Activated naive CD8-positive, alpha-beta T cell treated with anti-CD3 and anti-CD28 coated beads, Interleukin-2, amount 50 U/mL, for 16 hours (primary cell): ENCODE measurements around the gene L1TD1.
"Not testable (repeated sequence)": the region's sequence is repeated elsewhere in the genome, so short reads cannot be mapped to it uniquely, and the experiment has no call there.

ENCODE experiments used
- DNase-seq: peaks from one replicate; pipeline ENCODE4 v3.0.0-alpha.2; 2020; ENCODE audit warnings: low read depth, low spot score

L1TD1 gene

DNA sequence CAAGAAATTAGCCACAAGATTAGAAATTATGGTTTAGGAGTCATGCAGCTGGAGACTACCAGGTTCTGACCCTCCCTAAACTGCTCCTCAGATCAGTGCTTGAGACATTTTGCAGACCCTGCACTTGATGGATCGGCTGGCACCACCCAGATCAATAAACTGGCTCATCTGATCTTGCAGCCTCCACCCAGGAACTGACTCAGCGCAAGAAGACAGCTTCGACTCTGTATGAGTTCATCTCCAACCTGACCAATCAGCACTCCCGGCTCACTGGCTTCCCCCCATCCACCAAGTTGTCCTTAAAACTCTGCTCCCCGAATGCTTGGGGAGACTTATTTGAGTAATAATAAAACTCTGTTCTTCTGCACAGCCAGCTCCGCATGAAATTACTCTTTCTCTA is 40.0 kb downstream of the L1TD1 start:
- no peak for DNase-seq

DNA sequence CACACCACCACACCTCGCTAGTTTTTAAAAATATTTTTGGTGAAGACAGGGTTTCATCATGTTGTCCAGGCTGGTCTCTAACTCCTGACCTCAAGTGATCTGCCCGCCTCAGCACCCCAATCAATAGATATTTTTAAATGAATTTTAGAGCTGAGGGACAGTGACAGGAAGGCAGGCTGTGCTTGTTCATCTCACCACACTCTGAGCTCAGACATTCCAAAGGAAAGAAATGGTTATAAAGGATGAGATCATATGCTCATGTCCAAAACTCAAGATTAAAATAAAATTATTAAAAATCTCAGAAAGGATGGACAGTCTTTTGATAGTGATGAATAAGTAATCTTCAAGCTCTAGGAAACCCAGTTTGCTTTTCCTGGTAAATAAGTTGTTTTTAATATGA is 40.9 kb downstream of the L1TD1 start:
- no peak for DNase-seq

DNA sequence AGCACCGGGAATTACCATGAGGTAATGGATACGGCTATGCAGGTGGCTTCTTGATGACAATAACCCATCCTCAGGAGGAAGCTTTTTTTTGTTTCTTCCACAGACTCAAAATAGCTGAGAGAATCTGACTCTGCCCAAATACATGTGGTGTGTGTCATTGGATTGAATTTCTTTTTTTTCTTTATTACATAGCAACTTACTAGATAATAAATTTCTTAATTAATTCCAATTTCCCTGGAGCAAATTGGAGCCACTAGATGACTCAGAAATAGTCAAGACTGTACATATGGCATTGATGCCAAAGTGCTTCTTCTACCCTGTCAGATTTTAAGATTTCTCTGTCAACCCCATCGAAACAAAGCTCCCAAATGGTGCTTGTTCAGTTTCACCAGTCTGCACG is 42.7 kb downstream of the L1TD1 start:
- no peak for DNase-seq

DNA sequence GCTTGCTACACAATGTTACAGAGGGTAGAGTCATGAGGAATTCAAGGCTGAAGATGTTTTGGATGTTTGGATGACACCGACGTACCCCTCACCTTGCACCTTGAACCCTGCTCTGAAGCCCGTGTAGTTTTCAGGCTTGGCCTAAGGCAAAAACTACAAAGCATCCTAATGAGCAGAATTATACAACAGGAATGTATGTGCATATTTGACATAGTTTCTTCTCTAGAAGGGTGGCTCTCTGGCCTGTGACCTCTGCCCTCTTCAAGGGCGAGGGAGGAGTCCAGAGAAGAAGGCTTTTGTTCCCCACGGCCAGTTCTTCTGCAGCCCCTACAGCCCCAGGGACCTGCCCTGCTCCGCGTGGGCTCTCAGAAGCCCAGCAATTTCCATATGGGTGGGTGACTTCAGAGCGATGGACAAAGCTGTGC is 43.3 kb downstream of the L1TD1 start:
- no peak for DNase-seq

DNA sequence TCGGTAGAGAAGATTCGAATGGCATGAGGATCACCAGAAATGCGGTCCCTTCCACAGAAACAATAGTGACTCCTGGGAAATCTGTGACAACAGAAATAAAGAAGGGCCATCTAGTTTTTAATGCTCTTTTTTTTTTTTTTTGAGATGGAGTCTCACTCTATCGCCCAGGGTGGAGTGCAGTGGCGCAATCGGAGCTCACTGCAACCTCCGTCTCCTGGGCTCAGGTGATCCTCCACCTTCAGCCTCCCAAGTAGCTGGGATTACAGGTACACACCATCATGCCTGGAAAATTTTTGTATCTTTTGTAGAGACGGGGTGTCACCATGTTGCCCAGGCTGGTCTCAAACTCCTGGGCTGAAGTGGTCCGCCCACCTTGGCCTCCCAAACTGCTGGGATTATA is 43.9 kb downstream of the L1TD1 start:
- DNase-seq, result no peak

DNA sequence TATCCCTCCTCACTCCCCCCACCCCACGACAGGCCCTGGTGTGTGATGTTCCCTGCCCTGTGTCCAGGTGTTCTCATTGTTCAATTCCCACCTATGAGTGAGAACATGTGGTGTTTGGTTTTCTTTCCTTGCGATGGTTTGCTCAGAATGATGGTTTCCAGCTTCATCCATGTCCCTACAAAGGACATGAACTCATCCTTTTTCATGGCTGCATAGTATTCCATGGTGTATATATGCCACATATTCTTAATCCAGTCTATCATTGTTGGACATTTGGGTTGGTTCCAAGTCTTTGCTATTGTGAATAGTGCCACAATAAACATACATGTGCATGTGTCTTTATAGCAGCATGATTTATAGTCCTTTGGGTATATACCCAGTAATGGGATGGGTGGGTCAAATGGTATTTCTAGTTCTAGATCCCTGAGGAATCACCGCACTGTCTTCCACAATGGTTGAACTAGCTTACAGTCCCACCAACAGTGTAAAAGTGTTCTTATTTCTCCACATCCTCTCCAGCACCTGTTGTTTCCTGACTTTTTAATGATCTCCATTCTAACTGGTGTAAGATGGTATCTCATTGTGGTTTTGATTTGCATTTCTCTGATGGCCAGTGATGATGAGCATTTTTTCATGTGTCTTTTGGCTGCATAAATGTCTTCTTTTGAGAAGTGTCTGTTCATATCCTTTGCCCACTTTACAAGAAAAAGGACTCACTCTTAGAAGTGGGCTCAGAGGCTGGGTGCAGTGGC is 45.2 kb downstream of the L1TD1 start:
- DNase-seq, result not testable (repeated sequence)

DNA sequence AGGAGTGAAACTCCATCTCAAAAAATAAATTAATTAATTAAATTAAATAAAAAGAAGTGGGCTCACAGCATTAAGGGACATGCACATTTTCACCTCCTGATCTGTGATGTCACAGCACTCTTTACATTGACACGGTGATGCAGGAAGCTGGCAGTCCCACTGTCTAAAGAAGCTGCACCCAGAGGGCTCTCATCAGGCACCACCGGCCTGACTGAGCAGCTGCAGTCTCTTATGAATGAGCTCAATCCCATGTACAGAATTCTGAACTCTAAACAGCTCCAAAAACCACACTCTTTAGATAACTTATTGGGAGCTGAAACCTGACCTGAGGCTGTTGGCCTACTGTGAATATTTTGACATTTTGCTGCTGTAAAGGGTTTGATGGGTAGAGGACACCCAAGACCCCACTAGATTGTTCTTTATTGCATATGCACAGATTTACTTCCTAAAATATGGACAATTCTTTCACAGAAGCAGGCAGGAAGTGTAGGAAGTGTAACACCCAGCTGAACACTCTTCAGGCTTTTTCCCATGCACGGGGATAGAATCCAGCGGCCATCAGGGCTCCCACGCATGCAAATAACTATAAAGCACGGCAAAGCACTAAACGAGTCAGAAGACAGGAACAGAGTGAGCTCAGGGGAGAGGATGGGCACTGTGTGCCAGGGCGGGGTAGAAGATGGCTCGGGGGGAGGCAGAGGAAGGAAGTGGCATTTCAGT is 46.2 kb downstream of the L1TD1 start:
- no peak for DNase-seq

DNA sequence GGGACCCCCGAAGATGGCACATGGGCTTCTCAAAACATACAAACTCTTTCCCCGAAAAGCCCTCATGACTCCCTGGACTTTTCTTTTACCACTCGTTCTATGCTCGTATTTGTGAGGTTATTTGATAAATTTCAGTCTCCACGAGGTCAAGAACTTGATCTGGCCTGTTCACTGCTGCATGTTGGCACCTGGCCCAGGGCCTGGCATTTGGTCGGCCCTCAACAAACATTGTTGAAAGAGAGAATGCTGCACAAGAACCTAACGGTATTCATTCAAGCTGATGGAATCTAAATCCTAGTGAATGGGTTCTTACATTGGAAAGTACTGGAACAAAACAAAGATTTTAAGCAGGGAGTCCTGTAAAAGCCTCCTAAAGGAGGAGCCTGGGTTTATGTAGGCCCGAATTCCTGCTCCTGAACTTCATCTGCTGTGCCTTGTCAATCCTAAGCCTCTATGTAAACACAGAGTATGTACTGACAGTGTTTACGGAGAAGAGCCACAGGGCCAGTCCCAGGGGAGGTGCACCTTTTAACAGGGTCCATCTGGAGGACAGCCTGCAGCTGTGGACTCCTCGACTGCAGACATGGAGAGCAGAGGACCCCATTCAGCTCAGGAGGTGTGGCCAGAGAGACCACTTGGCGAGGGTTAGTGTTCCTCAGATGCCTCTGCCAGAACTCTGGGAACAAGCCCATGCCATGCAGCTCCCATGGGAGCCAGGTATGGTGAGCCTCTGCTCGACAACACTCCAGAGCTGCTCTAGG is 46.9 kb downstream of the L1TD1 start:
- no peak for DNase-seq

DNA sequence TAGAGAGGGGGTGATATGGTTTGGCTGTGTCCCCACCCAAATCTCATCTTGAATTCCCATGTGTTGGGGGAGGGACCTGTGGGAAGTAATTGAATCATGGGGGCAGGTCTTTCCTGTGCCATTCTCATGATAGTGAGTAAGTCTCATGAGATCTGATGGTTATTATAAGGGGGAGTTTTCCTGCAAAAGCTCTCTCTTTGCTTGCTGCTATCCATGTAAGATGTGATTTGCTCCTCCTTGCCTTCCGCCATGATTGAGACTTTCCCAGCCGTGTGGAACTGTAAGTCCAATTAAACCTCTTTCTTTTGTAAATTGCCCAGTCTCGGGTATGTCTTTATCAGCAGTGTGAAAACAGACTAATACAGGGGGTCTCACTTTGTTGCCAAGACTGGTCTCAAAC is 49.7 kb downstream of the L1TD1 start:
- DNase-seq, result not testable (repeated sequence)

DNA sequence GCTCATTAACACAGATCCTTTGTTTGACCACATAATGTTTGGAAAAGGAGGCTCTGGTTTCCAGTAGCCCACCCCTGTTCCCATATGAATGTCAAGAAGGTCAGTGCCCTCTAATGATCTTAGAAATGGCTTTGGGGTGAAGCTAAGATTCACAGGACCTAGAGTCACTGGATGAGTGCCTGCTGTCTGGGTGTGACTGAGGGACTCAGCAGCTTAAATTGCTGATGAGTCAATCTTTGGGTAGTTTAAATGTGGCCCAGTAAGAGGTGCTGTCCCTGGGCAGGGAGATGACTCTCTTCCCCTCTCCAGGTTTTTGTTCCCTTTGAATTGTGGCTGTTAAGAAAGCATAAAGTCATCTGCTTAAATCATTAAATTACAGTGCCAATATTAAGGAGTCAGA is 50.6 kb downstream of the L1TD1 start:
- DNase-seq, result no peak

DNA sequence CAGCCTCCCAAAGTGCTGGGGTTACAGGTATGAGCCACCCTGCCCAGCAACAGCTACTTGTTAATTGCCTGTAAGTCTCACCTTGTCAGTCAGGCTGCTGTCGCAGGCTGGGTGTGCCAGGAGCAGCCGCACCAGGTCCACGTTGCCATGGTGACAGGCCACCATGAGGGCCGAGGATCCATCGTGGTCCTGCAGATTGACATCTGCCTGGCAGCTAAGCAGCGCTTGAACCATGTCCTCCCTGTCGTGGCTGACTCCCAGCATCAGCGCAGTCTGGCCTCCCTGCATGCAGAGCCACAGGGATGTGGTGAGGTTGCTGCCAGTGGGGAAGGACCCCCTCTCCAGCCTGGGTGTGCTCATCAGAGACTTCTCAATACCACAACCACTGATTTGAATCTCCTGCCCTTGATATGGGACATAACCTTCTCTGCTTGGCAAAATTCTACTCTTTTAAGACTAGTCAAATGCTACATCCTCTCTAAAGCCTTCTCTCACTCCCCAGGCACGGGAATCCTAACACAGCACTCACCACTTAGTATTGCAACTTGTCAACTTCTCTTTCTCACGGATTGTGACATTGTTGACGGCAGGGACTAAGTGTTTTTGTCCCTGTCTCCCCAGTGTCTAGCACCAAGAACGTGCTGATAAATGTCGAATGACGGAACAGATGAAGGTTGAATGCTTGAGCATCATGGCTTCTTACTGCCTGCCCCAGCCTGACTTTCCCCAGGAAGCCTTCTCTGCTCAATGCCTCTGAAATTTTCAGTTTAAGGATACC is 52.9 kb downstream of the L1TD1 start:
- DNase-seq, result no peak

DNA sequence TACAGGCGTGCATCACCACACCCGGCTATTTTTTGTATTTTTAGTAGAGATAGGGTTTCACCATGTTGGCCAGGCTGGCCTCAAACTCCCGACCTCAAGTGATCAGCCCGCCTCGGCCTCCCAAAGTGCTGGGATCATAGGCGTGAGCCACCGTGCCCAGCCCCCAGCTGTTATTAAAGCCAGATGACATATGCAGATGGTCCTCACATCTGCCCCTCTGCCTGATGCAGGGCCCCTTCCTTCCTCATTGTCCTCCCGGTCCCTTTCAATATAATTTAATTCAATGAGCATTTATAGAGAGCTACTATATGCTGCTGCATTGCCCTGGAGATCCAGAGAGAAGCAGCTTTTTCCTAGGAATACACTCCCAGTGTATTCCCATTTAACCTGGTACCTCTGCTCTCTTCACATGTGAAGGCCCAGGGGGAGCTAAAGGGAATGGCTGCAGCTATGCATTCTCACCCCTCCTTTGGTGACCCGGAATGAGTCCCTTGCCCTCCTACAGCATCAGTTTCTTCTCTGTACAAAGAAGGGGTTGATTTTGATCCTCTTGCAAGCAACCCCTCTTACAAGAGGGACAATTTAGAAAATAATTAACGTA is 55.6 kb downstream of the L1TD1 start:
- DNase-seq, result no peak

DNA sequence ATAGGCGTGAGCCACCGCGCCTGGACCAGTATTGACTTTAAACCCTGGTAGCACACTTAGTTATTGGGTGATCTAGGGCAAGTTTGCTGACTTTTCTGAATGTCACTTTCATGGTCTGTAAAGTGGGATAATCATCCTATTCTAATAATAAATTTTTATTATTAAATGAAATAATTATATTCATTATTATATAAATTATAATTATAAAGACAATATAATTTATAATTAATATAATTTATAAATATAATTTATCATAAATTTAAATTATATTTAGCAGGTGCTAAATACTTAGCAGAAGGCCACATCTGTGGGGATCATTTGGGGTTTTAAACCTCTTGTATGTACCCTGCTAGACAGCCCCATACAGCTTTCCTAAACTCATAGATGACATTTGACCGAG is 64.9 kb downstream of the L1TD1 start:
- DNase-seq, result no peak

DNA sequence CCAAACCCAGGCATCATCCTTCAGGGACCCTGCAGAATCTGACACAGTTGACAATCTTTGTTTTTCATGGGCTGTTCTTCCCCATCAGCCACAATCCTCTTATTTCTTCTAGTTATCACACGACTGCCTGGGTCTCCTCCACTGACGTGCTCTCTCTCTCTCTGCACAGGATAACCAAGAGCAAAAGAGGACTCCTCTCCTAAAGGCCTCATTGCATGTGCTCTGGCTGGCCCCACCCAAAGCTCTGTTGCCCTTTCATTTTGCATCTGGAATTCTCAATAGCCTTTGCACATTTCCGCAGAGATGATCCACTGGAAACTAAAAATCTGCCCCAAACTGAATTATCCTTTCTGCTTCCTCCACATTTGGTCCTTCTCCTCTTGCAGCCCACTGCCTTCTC is 66.0 kb downstream of the L1TD1 start:
- no peak for DNase-seq
